HG03103 (cell line): ENCODE data around the gene DNM2.

Experiments
- ATAC-seq: cut with Tn5 transposase; IDR thresholded peaks from one replicate; pipeline ENCODE4 v1.9.1; 2021; ENCODE audit warnings: low read depth; ENCODE audit not compliant: unreplicated experiment

The DNM2 gene

GRCh38 chr19:10688545-10689280 is 29.2 kb upstream of the DNM2 start:
- no peak for ATAC-seq

DNA sequence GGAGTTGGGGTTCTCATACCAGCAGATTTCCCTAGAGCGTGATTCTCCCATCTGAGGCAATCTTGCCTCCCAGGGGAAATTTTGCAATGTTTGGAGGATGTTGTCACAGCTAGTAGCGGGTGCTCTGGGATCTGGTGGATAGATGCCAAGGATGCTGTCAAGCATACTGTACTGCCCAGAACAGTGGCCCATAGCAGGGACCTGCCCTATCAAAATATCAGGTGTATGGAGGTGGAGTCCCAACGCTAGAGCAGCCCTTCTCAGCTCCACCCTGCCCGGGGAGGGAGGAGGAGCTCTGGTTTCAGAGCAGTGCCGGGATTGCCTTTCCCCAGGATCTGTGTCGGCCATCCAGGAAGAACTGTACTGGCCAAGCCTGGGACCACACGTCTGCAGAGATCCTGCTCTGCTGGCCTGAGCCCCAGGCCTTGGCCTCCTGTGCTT is 27.5 kb upstream of the DNM2 start:
- ATAC-seq = no peak

DNA sequence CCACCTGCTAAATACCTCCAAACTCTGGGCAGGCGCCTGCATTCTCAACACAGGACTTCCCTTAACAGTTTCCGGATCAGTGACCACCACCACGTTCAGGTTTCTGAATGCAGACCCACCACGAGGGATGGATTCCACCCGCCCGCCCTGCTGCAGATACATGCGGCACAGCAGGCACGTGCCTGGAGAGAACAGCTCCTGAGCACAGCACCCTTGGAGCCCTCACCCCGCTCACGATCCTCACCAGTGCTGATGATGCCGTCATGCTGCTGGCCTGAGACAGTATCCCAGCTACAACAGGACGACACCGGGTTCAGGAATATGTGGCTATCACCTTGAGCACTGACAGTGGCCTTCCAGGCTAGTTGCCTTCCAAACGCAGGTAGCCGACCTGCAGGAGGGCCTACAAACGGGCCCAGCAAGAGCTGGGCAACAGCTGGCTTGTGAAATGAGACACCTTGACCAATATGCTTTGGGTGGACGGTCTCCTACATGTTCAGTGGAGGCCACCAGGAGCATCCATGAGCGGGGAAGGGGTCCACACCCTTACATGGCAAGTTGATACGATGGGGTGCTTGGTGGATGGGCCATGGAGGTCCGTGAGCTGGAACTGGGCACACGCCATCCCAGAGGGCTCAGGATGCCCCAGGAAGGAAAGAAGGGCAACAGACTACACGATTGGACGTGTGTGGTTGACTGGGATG is 26.5 kb upstream of the DNM2 start:
- ATAC-seq = no peak

DNA sequence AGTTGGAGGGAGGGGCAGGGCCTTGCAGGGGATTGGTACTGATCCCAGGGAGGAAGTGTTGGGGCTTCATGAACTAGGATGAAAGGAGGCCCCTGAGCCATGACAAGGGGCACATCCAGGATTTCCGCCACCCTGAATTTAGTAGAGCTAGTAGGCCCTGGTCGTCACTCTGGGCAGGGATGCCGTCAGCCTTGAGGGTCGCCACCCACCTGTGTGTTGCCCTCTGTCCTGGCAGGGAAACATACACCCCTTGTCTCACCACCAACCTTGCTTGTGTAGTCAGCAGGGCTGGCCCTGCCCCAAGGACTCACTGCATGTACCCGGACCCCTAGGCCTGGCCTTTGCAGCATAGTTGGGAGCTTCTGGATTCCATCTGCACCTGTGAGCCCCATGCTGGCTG is 26.0 kb upstream of the DNM2 start:
- ATAC-seq = no peak

- no peak for ATAC-seq
These were observed 25.1 kb upstream of the DNM2 start for GRCh38 chr19:10692673-10693264.

GRCh38 chr19:10694706-10695307 is 23.1 kb upstream of the DNM2 start:
- ATAC-seq = no peak

GRCh38 chr19:10695401-10696398 is 22.2 kb upstream of the DNM2 start:
- ATAC-seq = peak; percentile 74

DNA sequence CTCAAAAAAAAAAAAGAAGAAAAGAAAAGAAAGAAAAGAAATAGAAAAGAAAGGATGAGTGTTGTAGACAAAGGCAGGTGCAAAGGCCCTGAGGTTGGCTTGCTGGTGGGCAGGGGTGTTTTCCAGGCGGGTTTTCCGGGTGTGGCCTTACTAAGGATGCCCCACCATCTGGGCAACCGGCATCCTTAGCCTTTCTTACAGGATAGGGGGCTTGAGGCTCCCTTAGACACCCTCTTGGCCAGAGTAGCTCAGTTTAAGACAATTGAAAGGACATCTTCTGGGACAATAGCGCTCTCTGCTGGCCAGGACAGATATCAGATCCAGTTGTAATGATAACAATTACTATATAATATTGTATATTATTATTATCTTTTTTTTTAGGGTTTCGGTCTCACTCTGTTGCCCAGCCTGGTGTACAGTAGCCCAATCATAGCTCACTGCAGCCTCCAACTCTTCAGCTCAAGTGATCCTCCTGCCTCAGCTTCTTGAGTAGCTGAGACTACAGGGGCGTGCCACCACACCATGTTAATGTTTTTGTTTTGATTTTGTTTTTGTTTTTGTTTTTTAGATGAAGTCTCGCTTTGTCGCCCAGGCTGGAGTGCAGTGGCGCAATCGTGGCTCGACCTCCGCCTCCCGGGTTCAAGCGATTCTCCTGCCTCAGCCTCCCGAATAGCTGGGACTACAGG is 18.1 kb upstream of the DNM2 start:
- no peak for ATAC-seq

DNA sequence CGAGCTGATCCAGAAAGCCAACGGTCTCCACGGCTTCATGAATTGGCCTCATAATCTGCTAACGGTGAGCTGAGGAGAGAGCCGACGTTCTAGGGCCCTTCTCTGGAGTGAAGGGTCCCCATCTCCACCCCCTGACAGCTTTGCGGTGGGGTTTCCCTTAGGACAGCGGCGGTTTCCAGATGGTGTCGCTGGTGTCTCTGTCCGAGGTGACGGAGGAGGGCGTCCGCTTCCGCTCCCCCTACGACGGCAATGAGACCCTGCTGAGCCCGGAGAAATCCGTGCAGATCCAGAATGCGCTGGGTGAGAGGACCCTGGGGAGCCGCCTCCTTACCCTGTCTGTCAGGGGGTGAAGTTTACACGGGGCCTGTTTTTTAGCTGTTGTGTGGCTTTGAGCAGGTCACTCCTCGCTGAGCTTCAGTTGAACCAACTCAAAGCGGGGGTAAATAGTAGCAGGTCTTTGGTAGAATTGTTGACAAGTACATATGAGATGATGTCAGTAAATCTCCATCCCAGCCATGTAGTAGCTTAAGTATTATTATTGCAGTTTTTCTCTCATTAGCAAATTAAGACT is 15.8 kb upstream of the DNM2 start:
- ATAC-seq = no peak

DNA sequence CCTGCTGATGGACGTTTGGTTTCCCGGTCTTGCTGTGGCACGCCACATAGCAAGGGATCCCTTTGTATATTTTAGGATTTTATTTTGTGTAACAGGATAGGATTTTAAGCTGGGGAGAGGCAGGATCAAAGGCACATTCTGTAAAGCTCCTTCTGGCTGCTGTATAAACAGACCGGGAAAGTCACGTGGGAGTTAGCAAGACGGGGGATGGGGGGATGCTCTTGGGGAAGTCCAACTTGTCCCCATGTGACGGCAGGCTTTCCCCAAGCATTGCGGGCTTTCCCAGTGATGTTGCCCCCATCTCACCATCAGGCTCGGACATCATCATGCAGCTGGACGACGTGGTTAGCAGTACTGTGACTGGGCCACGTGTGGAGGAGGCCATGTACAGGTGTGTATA is 10.9 kb upstream of the DNM2 start:
- ATAC-seq = no peak

DNA sequence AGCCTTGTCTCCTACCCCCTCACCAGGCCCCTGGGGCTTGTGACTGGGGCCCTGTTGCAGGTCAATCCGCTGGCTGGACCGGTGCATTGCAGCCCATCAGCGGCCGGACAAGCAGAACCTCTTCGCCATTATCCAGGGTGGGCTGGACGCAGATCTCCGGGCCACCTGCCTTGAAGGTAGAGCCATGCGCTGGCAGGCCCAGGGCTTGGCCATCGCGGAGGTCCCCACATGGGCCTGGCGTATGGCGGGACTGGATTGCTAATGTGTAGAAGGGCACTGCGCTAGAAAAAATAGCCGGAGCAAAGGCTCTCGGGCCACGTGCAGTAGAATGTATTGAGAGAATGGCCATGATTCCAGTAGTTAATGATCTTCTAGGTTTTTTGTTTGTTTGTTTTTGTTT is 10.4 kb upstream of the DNM2 start:
- ATAC-seq = no peak

DNA sequence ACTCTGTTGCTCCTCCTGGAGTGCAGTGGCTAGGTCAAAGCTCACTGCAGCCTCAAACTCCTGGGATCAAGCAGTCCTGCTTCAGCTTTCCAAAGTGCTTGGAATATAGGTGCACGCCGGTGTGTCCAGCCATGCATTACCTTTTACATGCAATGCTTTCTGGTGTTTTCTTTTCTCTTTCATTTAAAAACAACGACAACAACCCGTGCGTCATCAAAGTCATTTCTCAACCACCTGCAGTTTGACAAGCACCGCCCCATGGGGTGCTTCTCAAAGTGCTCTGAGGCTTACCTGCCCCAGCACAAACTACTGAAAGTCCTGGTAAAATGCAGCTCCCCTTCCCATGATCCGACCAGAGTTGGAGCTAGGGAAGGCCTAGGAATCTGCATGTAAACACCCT is 9.6 kb upstream of the DNM2 start:
- no peak for ATAC-seq

- no peak for ATAC-seq
These were observed 5.8 kb upstream of the DNM2 start for GRCh38 chr19:10712045-10712444.

GRCh38 chr19:10712754-10713153 is 5.1 kb upstream of the DNM2 start:
- ATAC-seq = no peak

GRCh38 chr19:10713317-10713716 is 4.6 kb upstream of the DNM2 start:
- no peak for ATAC-seq

GRCh38 chr19:10717054-10717355 is 874 bp upstream of the DNM2 start:
- ATAC-seq = no peak

GRCh38 chr19:10718205-10719196 is 622 bp downstream of the DNM2 start:
- no peak for ATAC-seq

GRCh38 chr19:10719466-10719961 is 1.6 kb downstream of the DNM2 start:
- no peak for ATAC-seq
